SIG-M5 (cell line): ENCODE data around the gene ZNF792.
"Not testable (repeated sequence)": the region's sequence is repeated elsewhere in the genome, so short reads cannot be mapped to it uniquely, and the experiment has no call there.

Source experiments
- DNase-seq: peaks from one replicate; lab custom pipeline; 2025; lab: John Stamatoyannopoulos, UW

ZNF792 gene

GRCh38 chr19:34970185-34970780 lies 6.3 kb upstream of the ZNF792 start:
- not testable (repeated sequence) for DNase-seq

GRCh38 chr19:34969721-34970120 lies 5.7 kb upstream of the ZNF792 start:
- no peak for DNase-seq

- no peak for DNase-seq
These were observed 3.5 kb upstream of the ZNF792 start for GRCh38 chr19:34967551-34967950.

- not testable (repeated sequence) for DNase-seq
These were observed 1.5 kb upstream of the ZNF792 start for GRCh38 chr19:34965505-34965904.

- no peak for DNase-seq
These were observed 569 bp upstream of the ZNF792 start for GRCh38 chr19:34964598-34964997.

- DNase-seq: no peak
These were observed 1.1 kb downstream of the ZNF792 start for GRCh38 chr19:34962687-34963572.

GRCh38 chr19:34961775-34962686 lies 2.0 kb downstream of the ZNF792 start:
- no peak for DNase-seq

GRCh38 chr19:34960940-34961679 lies 2.9 kb downstream of the ZNF792 start:
- no peak for DNase-seq

GRCh38 chr19:34960103-34960805 lies 3.8 kb downstream of the ZNF792 start:
- no peak for DNase-seq

GRCh38 chr19:34959021-34959420 lies 5.0 kb downstream of the ZNF792 start:
- DNase-seq: no peak

GRCh38 chr19:34957830-34958751 lies 5.9 kb downstream of the ZNF792 start:
- no peak for DNase-seq

- no peak for DNase-seq
These were observed 10.9 kb downstream of the ZNF792 start for GRCh38 chr19:34953092-34953491.

GRCh38 chr19:34943861-34944573 lies 20.0 kb downstream of the ZNF792 start:
- DNase-seq: no peak

- no peak for DNase-seq
These were observed 25.1 kb downstream of the ZNF792 start for GRCh38 chr19:34938886-34939285.

GRCh38 chr19:34936184-34936583 lies 27.8 kb downstream of the ZNF792 start:
- no peak for DNase-seq

- no peak for DNase-seq
These were observed 31.5 kb downstream of the ZNF792 start for GRCh38 chr19:34932494-34932893.

- DNase-seq: no peak
These were observed 37.2 kb downstream of the ZNF792 start, which contains the start of gene ZNF30 for GRCh38 chr19:34926685-34927375. TSS of gene ZNF30 (plus strand) at chr19:34926903. CDS start at chr19:34929948, 3,045 bp downstream.

- no peak for DNase-seq
These were observed 37.7 kb downstream of the ZNF792 start for GRCh38 chr19:34926361-34926684.
